GM18951 (cell line): ENCODE measurements around the gene DIP2C.

ENCODE experiments used
- POLR2A ChIP-seq: IDR thresholded peaks from 4 replicates; pipeline ENCODE4 v1.6.1; 2011; ENCODE audit warnings: mild to moderate bottlenecking; ENCODE audit not compliant: insufficient read length, insufficient read depth; ENCODE audit errors: extremely low read depth
- in situ Hi-C: fragments of 300-500 bp; cut with MboI; formaldehyde crosslinking; loops from one replicate; pipeline ENCODE4 v1.12.0; 2022; ENCODE audit warnings: low sequenced_read_pairs, mixed read lengths, inconsistent platforms; ENCODE audit not compliant: unreplicated experiment

DIP2C gene

GRCh38 chr10:557792-558328 is 131.6 kb downstream of the DIP2C start:
- in situ Hi-C loops: no loop called here
- TF ChIP-seq POLR2A: no peak

- no peak for TF ChIP-seq POLR2A
- in situ Hi-C loops: no loop called here
Observed at GRCh38 chr10:556971-557637, 132.4 kb downstream of the DIP2C start.

GRCh38 chr10:555682-556350 is 133.7 kb downstream of the DIP2C start:
- no peak for TF ChIP-seq POLR2A
- in situ Hi-C loops: no loop called here

DNA sequence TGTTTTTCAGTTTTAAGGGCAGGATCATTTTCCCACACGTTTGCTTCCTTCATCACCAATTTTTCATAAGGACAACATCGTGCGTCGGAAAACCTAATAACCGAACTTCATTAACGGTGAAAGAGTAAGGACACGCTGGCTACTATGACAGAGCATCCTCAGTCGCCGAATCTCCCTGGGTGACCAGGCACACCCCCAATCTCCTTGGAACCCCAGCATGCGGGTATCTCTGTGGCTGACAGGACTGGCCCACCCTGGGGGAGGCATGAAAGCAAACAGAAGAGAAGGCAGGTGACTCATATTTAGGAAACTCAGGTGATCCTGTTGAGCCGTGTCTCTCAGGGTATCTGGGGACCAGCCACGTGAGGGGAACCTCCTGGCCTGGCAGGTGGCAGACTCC is 134.2 kb downstream of the DIP2C start:
- no peak for TF ChIP-seq POLR2A
- in situ Hi-C loops: no loop called here

DNA sequence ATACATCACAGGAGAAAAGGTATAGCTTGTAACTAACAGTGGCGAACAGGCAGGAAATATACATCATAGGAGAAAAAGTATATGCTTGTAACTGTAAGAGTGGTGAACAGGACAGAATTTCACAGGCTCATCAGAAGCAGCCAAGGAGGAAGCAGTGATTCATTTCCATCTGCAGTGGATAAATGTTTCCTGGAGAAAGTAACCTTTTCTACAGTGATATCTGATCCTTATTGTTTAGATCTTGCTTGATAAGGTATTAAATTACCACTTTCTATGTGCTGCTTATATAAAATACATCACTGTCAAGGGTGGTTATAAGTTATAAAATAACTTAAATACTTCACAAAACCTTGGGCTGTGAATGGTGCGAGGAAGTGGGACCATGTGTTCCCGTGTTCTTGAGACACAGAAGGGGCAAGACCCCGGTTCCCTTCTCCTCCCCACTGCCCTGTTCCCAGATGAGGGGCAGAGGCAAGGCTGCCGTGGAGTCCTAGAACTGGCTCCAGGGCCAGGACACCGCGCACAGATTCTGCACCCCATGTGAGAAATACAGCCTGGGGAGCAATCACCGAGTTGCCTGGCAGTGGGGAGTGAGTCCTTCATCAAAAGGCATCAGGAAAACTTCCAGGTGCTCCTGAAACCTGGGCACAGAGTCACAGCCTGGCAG is 135.2 kb downstream of the DIP2C start:
- in situ Hi-C loops: no loop called here
- TF ChIP-seq POLR2A: no peak

DNA sequence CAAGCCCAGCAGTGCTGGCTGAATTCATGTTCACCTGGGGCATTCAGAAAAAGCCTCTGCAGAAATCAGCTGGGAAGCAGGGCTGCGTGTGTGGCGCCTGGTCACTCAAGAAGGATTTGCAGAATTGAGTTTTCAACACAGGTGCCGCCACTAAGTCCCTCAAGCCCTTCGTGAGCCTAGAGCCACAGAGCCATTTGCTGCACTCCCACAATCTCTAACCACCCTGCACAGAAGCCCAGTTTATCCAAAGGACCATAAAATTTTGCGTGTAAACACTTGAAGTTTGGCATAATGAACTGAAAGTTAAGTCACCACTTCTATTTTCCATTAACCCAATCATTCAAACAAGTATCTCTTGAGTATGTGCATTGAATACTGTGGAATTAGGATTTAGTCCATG is 136.2 kb downstream of the DIP2C start:
- in situ Hi-C loops: no loop called here
- TF ChIP-seq POLR2A: no peak

DNA sequence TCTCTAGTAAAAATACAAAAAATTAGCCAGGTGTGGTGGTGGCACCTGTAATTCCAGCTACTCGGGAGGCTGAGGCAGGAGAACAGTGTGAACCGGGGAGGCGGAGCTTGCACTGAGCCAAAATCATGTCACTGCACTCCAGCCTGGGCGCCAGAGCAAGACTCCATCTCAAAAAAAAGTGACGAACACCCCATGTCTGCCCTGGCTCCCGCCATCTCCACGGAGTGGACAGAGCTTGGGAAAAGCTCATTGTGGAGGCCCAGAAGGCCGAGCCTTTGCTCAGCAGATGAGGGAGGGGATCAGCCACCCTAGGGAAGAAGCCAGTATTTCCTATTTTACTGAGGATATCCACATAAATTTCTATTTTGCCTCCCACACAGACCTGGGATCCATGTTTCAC is 136.8 kb downstream of the DIP2C start:
- in situ Hi-C loops: no loop called here

GRCh38 chr10:551373-552252 is 137.9 kb downstream of the DIP2C start:
- in situ Hi-C loops: no loop called here
- no peak for TF ChIP-seq POLR2A

More for the DNA sequence above, 136.8 kb downstream of the DIP2C start:
- TF ChIP-seq POLR2A: no peak

DNA sequence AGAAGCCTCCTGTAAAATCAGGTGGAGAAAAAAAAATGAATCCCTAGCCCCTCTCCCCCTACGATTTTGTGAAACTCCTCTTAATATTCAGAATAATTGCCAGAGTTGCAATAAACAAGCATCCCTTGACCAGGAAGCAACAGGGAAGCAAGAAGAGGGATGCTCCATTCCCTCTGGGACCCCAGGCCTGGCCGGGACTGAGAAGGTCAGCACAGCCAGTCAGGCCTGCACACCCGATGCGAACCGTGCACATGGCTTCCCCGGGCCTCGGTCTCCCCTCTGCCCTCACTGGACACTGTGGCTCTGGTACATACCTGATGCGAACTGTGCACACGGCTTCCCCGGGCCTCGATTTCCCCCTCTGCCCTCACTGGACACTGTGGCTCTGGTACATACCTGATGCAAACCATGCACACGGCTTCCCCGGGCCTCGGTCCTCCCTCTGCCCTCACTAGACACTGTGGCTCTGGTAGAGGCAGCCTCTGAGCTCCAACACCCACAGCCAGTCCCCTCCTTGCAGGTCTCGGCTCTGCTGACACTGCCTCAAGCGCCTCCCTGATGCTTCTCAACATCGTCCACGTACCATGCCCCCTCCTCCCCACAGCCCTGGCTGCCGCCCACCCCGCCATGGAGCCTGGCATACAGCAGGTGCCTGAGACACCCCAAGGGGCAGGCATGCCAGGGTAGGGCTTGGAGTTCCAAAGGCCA is 138.6 kb downstream of the DIP2C start:
- in situ Hi-C loops: no loop called here
- TF ChIP-seq POLR2A: no peak

DNA sequence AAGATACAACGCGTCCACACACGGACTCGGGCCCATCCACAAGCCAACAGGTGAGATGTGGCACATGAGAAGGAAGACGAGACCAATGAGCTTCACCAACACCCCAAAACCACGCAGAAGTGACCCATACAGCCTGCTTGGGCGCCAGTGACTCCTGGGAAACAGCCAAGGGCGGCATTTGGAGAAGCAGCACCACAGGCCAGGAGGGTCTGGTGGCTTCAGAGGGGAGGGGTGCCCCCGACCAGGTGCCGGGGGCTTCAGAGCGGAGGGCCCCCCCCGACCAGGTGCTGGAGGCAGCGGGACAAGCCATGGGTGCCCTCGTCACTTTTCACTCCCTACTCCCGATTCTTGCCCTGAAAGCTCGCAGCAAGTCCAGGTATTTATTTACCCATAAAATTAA is 140.1 kb downstream of the DIP2C start:
- in situ Hi-C loops: no loop called here
- TF ChIP-seq POLR2A: no peak

GRCh38 chr10:548238-548901 is 141.1 kb downstream of the DIP2C start:
- in situ Hi-C loops: no loop called here
- no peak for TF ChIP-seq POLR2A

DNA sequence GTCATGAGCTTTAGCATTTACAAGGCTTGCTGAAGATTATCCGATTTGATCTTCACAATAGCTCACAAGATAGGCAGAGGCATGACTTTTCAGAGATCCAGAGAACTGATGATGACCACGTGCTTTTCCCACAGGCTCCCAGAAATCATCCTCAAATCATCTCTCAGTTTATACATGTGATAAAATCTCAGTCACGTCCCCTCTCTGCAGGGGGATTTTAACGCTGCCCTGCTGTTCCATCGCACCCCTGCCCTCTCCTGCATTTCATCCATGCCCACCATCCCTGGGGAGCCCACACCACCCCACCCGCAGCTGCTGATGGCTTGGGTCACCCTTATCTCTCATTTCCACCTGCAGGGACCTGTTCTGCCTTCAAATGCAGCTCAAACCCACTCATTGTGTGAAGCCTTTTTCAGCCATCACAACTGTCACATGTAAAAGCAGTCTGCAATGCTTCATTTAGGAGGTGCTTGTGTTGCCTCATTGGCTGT is 141.8 kb downstream of the DIP2C start:
- no peak for TF ChIP-seq POLR2A
- in situ Hi-C loops: no loop called here
